ENCODE results near the gene USH1C. TPM values are rescaled to one million over a fixed set of nuclear protein-coding genes. Genes with fewer than 3 reads are reported as not detected.

USH1C gene
- total and polyA plus RNA-seq, 2 of the 13 experiments (the other 11 are each of a cell fraction or from before 2014, with no cell fraction given): not detected

GRCh38 chr11:17578958-17579357 lies 34.7 kb upstream of the USH1C start (continued):
- TF ChIP-seq ZNF407 (CRISPR knock-in tag; IDR thresholded peaks at IDR 0.05; ENCODE audit: not compliant biosample characterization): no peak
- no peak for TF ChIP-seq TMF1 (CRISPR knock-in tag; IDR thresholded peaks at IDR 0.05; ENCODE audit: low read depth)
- TF ChIP-seq ZNF790 (CRISPR knock-in tag; IDR thresholded peaks at IDR 0.05; ENCODE audit: borderline replicate concordance): no peak
- TF ChIP-seq ZNF569 (CRISPR knock-in tag; IDR thresholded peaks at IDR 0.05; ENCODE audit: borderline replicate concordance): no peak
- TF ChIP-seq ZBTB39 (CRISPR knock-in tag; IDR thresholded peaks at IDR 0.05): no peak
- TF ChIP-seq MXI1 (IDR thresholded peaks at IDR 0.05; ENCODE audit: borderline replicate concordance, low read depth, low read length): no peak
- no peak for TF ChIP-seq SRF (IDR thresholded peaks at IDR 0.05; ENCODE audit: low read depth, low read length)
- no peak for TF ChIP-seq SNAI1 (CRISPR knock-in tag; IDR thresholded peaks at IDR 0.05; ENCODE audit: borderline replicate concordance)
- no peak for TF ChIP-seq ZNF550 (CRISPR knock-in tag; IDR thresholded peaks at IDR 0.05; ENCODE audit: borderline replicate concordance)
